GM18508 (cell line): ENCODE results near the gene CDC20B.
"Not testable (repeated sequence)": the region's sequence is repeated elsewhere in the genome, so short reads cannot be mapped to it uniquely, and the experiment has no call there.

ENCODE experiments used
- ATAC-seq: cut with Tn5 transposase; IDR thresholded peaks from one replicate; pipeline ENCODE4 v1.9.1; 2021; ENCODE audit warnings: moderate number of reproducible peaks; ENCODE audit not compliant: insufficient read depth, unreplicated experiment

CDC20B gene

DNA sequence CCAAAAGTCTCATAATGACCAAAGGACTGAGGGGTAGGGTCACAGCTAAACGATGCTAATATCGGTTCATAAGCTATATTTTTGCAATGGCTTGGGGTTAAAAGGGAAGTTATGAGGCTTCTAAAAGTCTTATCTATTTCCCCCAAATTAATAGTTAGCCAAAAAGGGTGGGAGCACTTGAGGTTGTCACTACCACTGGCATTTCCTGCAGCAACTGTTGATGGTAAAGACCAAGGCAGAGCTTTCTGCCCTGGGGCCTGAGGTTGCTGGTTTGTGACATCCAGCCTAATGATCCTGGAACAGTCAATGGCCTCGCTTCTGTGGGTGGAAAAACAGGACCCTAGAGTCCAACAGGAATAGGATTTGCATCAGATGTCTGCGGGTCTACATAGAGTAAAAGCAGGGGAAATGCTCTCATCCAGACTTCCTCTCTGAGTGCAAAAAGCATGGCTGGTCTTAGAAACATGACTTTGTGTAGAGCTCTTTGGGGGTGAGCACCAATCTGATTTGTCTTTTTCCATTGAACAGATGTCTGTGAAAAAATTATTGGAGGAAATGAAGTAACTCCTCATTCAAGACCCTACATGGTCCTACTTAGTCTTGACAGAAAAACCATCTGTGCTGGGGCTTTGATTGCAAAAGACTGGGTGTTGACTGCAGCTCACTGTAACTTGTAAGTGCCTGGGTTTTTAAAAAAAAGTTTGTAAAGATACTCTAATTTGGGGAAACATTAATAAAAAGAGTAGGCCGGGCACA lies 67.9 kb downstream of the CDC20B start:
- no peak for ATAC-seq

DNA sequence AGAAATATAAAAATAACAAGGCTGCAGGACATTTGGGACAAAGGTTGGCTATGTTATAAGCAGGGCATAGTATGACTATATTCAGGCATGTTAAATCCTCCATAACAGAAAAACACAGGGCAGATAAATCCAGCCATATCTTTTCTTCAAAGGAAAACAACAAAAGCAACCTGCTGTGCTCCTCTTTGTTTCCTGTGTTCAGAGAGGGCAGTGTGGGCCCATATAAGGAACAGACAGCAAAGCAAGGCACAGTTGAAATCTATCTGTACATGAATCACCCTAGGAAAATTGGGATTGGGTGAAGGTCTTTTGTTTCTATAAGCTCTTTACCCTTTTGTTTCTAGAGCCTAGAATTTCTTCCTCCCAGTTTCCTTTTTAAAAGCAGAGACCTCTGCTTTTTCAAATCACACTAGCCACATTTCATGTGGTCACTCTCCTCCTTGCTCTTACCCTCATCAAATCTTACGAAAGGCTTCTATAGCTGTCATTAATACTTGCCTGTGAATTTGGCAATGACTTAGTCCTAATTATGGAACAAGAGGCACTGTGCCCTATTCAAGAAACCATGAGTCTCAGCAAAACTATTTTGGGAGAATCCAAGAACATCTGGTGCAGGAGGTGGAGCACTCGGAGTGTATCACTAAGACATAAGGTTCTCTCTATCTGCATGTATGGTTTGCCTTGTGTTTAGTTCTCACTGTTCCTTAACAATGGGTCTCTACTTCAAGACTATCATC lies 68.8 kb downstream of the CDC20B start:
- ATAC-seq, result no peak

DNA sequence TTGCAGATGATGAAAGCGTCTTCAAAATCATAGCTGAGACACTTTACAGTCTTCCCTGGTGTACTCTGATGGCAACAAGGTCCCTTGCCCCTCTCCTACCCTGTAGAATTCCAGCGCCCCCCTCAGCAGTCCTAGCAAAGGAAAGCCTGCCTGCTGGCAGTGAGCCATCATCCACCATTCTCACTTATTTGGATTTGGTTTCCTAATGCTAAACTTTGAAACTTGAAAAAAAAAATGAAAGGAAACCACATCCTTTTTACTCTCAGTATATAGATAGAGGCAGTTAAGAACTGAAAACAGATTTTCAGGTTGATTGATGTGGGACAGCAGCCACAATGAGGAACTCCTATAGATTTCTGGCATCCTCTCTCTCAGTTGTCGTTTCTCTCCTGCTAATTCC lies 70.6 kb downstream of the CDC20B start, which contains the start of gene GZMA:
Gene GZMA (plus strand): TSS at position 299 of the 400 bp plus-strand sequence. CDS start 37 bp downstream, at position 336.
- ATAC-seq, result no peak

DNA sequence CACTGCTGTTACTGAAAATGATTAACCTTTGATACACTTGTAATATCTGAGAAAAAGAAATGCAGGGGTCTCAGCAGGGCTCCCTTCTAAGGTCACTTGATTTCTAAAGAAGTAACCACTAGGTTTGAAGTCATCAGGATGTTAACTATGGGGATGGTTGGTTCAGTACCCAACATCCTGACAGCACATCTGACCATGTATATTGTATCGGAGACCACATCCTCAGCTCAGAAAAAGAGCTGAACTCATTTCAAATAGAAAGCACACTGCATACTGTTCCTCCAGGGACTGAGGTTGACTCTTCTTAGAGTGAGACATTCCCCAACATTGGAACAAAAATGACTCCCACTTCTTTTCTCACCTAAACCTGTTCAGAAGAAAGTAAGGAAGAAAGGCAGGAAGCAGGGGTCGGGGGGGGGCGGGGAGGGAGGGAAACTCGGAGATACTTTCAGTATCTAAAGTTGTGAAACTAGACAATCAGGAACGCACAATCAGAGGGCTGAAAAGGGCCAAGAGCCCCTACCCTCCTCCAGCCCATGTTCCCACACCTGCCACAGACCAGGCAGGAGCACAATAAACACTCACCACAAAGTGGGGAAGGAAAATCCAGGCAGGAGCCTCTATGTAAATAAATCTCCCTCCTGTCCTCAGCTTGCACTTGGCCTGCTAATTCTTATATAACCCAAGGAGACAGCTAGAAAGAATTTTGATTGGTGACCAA lies 71.3 kb downstream of the CDC20B start:
- ATAC-seq, result no peak

DNA sequence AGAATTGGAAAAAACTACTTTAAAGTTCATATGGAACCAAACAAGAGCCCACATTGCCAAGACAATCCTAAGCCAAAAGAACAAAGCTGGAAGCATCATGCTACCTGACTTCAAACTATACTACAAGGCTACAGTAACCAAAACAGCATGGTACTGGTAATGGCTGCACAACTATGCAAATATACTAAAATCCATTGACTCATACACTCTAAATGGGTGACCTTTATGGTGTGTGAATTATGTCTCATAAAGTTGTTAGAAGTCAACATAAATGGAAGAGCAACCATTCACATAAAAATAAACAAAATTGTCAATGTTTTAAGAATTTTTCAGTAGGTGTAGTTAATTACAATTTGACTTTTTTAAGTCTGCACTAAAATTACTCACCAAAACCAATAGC lies 71.8 kb downstream of the CDC20B start:
- ATAC-seq, result not testable (repeated sequence)

DNA sequence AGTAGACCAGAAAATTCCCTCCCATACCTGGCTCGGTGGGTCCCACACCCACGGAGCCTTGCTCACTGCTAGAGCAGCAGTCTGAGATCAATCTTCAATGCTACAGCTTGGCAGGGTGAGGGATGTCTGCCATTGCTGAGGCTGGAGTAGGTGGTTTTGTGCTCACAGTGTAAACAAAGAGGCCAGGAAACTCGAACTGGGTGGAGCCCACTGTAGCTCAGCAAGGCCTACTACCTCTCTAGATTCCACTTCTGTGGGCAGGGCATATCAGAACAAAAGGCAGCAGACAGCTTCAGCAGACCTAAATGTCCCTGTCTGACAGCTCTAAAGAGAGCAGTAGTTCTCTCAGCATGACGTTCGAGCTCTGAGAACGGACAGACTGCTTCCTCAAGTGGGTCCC lies 76.1 kb downstream of the CDC20B start:
- ATAC-seq, result no peak

DNA sequence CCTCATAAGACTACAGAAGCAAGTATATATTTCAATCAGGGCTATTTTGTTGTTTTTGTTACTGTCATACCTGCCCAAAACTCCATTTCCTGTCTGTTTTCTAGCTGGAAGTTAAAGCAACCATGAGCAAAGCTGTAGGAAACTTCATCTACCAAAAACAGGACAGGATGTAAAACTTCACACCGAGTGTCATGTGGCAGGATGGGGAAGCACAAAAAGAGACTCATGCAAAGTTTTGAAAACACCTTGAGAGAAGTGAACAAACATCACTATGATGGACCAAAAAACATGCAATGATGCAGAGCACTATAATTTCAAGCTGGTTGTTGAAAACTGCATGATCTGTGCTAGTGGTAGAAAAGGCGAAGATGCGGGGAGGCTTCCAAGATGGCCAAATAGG lies 76.8 kb downstream of the CDC20B start:
- ATAC-seq, result no peak

DNA sequence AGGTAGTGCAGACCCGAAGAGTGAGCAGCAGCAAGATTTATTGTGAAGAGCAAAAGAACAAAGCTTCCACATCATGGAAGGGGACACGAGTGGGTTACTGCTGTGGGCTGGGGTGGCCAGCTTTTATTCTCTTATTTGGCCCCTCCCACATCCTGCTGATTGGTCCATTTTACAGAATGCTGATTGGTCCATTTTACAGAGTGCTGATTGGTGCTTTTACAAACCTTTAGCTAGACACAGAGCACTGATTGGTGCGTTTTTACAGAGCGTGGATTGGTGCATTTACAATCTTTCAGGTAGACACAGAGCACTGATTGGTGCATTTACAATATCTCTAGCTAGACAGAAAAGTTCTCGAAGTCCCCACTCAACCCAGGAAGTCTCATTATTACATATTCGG lies 82.0 kb downstream of the CDC20B start:
- not testable (repeated sequence) for ATAC-seq

DNA sequence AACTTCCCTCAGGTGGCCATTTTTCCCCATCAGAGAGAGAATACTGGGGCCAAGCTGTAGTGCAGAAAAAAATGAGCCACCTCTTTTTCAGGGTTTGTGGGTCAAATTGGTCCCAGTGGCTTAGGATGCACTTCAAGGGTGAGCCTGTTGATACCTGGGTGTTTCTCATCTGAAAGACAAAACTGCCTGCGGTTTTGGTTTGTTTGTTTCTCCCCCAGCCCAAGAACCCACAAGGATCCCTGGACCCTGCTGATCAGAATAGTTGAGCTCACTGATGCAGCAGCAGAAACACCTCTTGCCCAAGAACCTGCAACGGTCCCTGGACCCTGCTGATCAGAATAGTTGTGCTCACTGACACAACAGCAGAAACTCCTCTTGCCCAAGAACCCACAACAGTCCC lies 83.7 kb downstream of the CDC20B start:
- ATAC-seq, result not testable (repeated sequence)

DNA sequence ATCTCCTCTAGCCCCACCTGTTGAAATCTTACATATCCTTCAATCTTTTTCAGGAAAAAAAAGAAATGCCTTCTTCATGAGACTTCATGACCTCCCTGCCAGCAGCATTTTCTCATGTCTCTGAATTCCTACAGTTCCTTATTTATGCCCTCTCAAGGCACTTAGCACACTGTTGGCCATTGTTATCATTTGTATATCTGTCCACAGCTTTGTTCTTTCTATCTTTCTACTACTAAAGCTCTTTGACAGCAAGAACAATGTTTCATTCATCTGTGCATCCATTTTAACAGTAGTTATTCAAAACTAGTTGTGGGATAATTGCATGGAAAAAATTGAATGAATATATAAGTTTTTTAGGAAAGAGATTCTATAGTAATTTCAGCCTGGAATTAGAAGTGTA lies 91.4 kb downstream of the CDC20B start:
- no peak for ATAC-seq

DNA sequence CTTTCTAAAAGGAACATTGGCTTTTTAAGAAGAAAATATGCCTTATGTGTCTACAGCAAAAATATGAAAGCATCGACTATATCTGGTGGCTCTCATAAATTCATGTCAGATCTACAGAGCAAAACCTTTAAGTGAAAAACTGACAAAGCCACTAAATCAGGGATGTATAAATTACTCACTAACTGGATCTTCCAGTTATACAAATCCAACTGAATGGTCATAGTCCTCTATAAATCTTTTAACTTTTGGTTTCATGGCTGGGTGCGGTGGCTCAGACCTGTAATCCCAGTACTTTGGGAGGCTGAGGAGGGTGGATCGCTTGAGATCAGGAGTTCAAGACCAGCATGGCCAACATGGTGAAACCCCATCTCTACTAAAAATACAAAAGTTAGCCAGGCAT lies 99.8 kb downstream of the CDC20B start:
- ATAC-seq, result no peak

DNA sequence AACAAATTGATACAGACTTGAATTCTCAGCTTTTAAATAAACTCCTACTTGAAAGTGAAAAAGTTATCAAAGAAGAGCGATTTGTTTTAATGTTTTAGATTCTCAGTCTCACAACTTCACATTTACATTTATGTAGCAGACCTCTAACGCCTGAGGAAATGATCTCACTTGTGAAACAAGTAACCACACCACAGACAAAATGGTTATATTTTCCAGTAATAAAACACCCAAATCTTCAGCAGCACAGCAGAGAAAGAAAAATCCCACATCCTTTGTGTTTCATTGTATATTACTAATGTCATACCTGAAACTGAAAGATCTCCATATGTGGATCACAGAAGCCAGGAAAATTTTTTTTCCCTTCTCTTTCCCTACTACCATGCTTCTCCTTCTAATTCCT lies 100.3 kb downstream of the CDC20B start:
- ATAC-seq, result no peak

DNA sequence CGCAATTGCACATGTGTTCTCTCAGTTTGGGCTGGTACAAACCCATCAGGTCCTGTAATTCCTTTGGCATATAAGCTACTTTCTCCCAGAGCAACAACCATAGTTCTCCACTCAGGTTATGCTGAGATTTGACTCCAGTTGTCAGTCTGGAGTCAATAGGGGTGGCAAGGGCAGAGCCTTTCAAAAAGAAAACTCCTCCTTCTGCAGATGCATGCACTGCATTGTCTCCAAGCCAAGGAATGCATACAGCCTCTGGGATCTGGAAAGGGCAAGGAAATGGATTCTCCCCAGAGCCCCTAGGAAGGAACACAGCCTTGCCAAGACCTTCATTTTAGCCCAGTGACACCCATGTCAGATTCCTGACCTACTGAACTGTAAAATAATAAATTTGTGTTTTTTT lies 101.6 kb downstream of the CDC20B start:
- no peak for ATAC-seq

DNA sequence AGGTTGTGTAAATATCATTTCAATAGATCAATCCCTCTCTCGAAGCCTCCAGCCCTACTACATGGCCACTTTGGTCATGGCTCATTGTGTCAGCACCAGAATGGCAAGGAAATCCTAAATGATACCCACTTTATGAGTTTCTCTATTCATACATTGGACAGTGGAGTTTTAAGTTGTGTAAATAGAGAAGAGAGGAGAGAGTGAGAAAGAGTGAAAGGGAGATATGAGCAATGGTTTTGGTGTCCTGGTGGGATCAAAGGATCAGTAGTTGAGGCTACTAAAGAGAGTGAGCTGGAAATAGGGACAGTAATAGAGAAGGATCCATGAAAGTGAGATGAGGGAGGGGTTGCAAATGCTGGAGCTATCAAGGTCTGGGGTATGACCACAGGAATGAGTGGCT lies 102.0 kb downstream of the CDC20B start:
- ATAC-seq, result no peak

DNA sequence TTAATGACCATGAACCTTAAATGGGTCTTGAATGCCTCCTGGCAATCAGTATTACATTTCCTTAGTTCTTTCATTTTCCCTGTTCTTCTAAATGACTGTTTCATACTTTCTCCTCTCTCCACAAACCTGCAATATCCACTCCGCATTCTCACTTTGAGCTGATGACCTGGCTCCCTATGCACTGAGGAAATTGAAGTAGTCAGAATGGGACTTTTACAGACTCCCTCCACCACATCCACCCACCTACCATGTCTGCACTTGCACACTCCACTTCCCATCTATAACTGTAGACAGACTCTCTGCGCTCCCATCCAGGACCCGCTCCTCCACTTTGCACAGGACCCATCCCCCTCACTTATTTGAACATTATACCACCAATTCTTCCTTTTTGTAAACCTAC lies 106.7 kb downstream of the CDC20B start:
- ATAC-seq, result no peak

DNA sequence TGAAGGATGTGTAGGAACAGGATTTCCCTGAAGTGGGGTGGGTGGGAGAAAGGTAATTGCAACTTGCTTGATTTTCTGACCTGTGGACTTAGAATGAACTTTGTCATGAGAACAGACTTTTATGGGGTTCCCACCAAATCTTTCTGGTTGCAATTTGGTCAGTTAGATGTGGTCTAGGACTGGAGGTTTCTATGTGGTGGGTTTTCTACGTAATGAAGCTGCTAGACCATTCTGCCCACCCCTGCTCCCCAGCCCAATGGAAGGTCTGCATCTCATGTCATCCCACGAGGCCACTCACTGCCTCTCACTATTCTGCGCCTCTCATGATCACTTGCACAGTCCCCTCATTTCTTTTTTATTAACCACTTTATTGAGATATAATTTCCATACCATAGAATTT lies 108.5 kb downstream of the CDC20B start:
- no peak for ATAC-seq

DNA sequence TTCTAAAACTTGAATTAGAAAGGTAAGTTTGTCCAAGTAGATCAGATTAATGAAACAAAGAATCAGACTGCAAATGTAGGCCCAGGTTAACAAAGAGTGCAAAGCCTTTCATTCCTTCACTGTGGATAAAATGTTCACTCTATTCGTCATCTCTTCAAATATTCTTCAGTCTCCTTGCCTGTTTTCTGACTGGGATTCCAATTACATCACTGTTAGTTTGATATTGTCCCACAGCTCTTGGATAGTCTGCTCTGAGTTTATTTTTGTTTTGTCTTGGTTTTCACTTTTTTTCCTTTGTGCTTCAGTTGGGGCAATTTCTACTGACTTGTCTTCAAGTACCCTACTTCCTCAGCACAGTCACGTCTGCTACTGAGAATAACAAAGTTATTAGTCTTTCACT lies 109.1 kb downstream of the CDC20B start:
- ATAC-seq, result no peak

DNA sequence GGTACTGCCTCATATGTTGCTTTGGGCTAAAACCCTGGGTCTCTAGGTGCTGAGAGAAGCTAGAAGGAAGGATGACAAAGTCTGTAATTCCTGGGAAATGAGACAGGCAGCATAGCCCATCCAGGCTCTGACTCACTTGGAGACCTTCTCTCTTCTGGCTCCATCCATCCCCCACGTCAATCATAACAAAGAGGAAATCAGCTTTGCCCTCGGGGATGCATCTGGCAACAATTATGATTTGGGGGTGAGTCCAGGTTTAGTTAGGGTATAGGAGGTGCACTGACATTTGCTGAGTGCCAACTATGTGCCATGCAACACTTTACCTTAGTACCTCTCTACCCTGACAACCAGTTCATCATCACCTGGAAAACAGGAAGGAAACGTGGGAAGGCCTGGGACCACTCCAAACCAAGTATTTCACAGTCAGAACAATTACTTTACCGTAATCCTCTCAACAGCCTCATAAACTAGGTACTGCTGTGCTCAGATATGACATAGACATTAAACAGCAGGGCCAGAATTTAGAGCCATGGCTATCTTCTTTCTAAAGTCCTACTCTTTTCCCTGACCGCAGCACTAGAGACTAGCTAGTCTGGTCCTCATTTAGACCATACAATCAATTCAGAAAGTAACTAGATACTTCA lies 109.6 kb downstream of the CDC20B start:
- ATAC-seq, result no peak
